Stimulated activated CD8-positive, alpha-beta memory T cell treated with anti-CD3 and anti-CD28 coated beads, Interleukin-12 subunit alpha, Interleukin-12 subunit beta, amount 100 ng/mL, for 4 hours (primary cell): ENCODE results near the gene TKTL1.
"Not testable (repeated sequence)": the region's sequence is repeated elsewhere in the genome, so short reads cannot be mapped to it uniquely, and the experiment has no call there.

Experiments
- DNase-seq: peaks from one replicate; pipeline ENCODE4 v3.0.0-alpha.2; 2020; ENCODE audit warnings: low read depth

The TKTL1 gene

GRCh38 chrX:154309041-154309775, 13.6 kb downstream of the TKTL1 start:
- DNase-seq: no peak

- DNase-seq: no peak
These were observed 15.3 kb downstream of the TKTL1 start for GRCh38 chrX:154310616-154311536.

GRCh38 chrX:154312116-154312515, 16.5 kb downstream of the TKTL1 start:
- no peak for DNase-seq

GRCh38 chrX:154313147-154313546, 17.6 kb downstream of the TKTL1 start:
- no peak for DNase-seq

GRCh38 chrX:154315416-154315815, 19.8 kb downstream of the TKTL1 start:
- no peak for DNase-seq

- no peak for DNase-seq
These were observed 21.9 kb downstream of the TKTL1 start for GRCh38 chrX:154317391-154317995.

GRCh38 chrX:154320406-154320805, 24.8 kb downstream of the TKTL1 start:
- DNase-seq: no peak

GRCh38 chrX:154321152-154321551, 25.6 kb downstream of the TKTL1 start:
- DNase-seq: no peak

GRCh38 chrX:154321594-154321993, 26.0 kb downstream of the TKTL1 start:
- no peak for DNase-seq

- no peak for DNase-seq
These were observed 27.3 kb downstream of the TKTL1 start for GRCh38 chrX:154322890-154323289.

GRCh38 chrX:154323537-154323936, 27.9 kb downstream of the TKTL1 start:
- DNase-seq: no peak

GRCh38 chrX:154325541-154325940, 29.9 kb downstream of the TKTL1 start:
- no peak for DNase-seq

GRCh38 chrX:154327038-154327820, 31.6 kb downstream of the TKTL1 start:
- no peak for DNase-seq

GRCh38 chrX:154328646-154329045, 33.1 kb downstream of the TKTL1 start:
- DNase-seq: no peak

GRCh38 chrX:154329294-154329693, 33.7 kb downstream of the TKTL1 start:
- DNase-seq: no peak

- DNase-seq: no peak
These were observed 37.0 kb downstream of the TKTL1 start for GRCh38 chrX:154332561-154332960.

- DNase-seq: no peak
These were observed 37.5 kb downstream of the TKTL1 start for GRCh38 chrX:154333116-154333515.

GRCh38 chrX:154333837-154334271, 38.3 kb downstream of the TKTL1 start:
- no peak for DNase-seq

GRCh38 chrX:154334496-154334895, 38.9 kb downstream of the TKTL1 start:
- no peak for DNase-seq

GRCh38 chrX:154341399-154342298, 46.1 kb downstream of the TKTL1 start:
- not testable (repeated sequence) for DNase-seq

- not testable (repeated sequence) for DNase-seq
These were observed 47.5 kb downstream of the TKTL1 start for GRCh38 chrX:154343063-154343462.
